Spleen (tissue), 7 donors: ENCODE measurements around the gene LARP4B.

Experiments used
- POLR2AphosphoS5 ChIP-seq, 3 donors: sonication (generic); formaldehyde crosslinking; IDR thresholded peaks; one replicate each; pipeline ENCODE4 v1.5.1; 2017; ENCODE audit warnings: antibody characterized with exemption in 3 of 3
- TF ChIP-seq, protein P1 (sequence below), 11 experiments: fragments of 200-600 bp in 7 of 11; fragments of 450-650 bp in 4 of 11; sonication (generic) in 4 of 11; IDR thresholded peaks in 8 of 11; conservative IDR thresholded peaks in 3 of 11; 1 replicate in 7 of 11; 2 replicates in 4 of 11; pipeline versions ENCODE4 v1.4.0 to v1.8.0; 2016 to 2021; ENCODE audit warnings: antibody characterized with exemption in 11 of 11, inconsistent platforms in 4 of 11, mild to moderate bottlenecking in 1 of 11
- donor health status: DM: no; HTN: no; CAD: no; lungs with moderate emphysema.
- donor health status: DM: no; HTN: no; CAD: no.
- donor health status: DM: no; HTN: no; CAD: no.

DNA sequence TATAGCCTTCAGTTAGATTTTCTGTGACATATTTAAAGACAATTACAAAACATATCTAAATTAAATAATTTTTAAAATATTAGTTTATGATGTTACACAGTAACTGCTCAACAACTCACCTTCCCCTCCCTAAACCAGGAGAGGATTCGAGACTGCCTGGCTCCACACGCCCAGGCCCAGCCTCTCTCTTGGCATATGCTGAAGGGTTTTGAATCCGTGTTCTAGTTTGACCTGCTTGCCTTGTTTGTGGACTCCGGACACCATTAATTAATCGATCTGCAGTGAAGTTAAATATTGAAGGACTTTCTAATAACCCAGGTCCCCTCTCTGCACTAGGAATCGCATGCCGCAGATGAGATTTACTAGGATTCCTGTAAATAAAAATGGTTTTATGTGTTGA, 106.6 kb downstream of the LARP4B start:
- TF ChIP-seq, protein P1, sequence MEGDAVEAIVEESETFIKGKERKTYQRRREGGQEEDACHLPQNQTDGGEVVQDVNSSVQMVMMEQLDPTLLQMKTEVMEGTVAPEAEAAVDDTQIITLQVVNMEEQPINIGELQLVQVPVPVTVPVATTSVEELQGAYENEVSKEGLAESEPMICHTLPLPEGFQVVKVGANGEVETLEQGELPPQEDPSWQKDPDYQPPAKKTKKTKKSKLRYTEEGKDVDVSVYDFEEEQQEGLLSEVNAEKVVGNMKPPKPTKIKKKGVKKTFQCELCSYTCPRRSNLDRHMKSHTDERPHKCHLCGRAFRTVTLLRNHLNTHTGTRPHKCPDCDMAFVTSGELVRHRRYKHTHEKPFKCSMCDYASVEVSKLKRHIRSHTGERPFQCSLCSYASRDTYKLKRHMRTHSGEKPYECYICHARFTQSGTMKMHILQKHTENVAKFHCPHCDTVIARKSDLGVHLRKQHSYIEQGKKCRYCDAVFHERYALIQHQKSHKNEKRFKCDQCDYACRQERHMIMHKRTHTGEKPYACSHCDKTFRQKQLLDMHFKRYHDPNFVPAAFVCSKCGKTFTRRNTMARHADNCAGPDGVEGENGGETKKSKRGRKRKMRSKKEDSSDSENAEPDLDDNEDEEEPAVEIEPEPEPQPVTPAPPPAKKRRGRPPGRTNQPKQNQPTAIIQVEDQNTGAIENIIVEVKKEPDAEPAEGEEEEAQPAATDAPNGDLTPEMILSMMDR (IDR thresholded peaks at IDR 0.05 in 8 of 11, conservative IDR thresholded peaks at IDR 0.05 in 3 of 11): no peak
- no peak for TF ChIP-seq POLR2AphosphoS5 (IDR thresholded peaks at IDR 0.05)
